Neural progenitor cell (in vitro differentiated cells): Measurements from ENCODE around the gene MSI2. TPM values are rescaled to one million over a fixed set of nuclear protein-coding genes. Genes with fewer than 3 reads are reported as not detected.

ENCODE experiments used
- DNase-seq: peaks from one replicate; pipeline ENCODE4 v3.0.0-alpha.2; 2016; ENCODE audit warnings: low spot score
- H2AFZ ChIP-seq: fragments of 200-600 bp; sonication (generic); replicated peaks from 2 replicates; pipeline ENCODE4 v1.6.1; 2016; ENCODE audit warnings: antibody characterized with exemption
- H3F3A ChIP-seq: fragments of 200-600 bp; sonication (generic); 2 replicates; pipeline ENCODE4 v1.6.1; 2016; ENCODE audit warnings: antibody characterized with exemption, low read depth
- H3K27ac ChIP-seq: fragments of 200-600 bp; sonication (generic); 2 replicates; pipeline ENCODE4 v1.5.1; 2016; ENCODE audit warnings: mild to moderate bottlenecking
- H3K27me3 ChIP-seq: fragments of 200-600 bp; sonication (generic); 2 replicates; pipeline ENCODE4 v1.6.1; 2016; ENCODE audit warnings: mild to moderate bottlenecking, moderate library complexity
- H3K36me3 ChIP-seq: fragments of 200-600 bp; sonication (generic); 2 replicates; pipeline ENCODE4 v1.5.1; 2016
- H3K4me1 ChIP-seq: fragments of 200-600 bp; sonication (generic); 2 replicates; pipeline ENCODE4 v1.6.1; 2016; ENCODE audit warnings: mixed run types
- H3K4me2 ChIP-seq: fragments of 200-600 bp; sonication (generic); 2 replicates; pipeline ENCODE4 v1.6.1; 2016
- H3K4me3 ChIP-seq: fragments of 200-600 bp; sonication (generic); 2 replicates; pipeline ENCODE4 v1.5.1; 2016
- H3K79me2 ChIP-seq: fragments of 200-600 bp; sonication (generic); 2 replicates; pipeline ENCODE4 v1.6.1; 2016; ENCODE audit warnings: low read depth
- H3K9ac ChIP-seq: fragments of 200-600 bp; sonication (generic); 2 replicates; pipeline ENCODE4 v1.6.1; 2016
- H3K9me3 ChIP-seq: fragments of 200-600 bp; sonication (generic); 2 replicates; pipeline ENCODE4 v1.5.1; 2016; ENCODE audit warnings: low read depth
- H4K20me1 ChIP-seq: fragments of 200-600 bp; sonication (generic); 2 replicates; pipeline ENCODE4 v1.6.1; 2016; ENCODE audit warnings: low read depth
- H3K27ac Mint-ChIP-seq: 3 replicates; pipeline ENCODE4 v1.8.0; 2021; ENCODE audit warnings: mixed read lengths
- H3K27me3 Mint-ChIP-seq: 2 replicates; pipeline ENCODE4 v1.8.0; 2022; ENCODE audit warnings: low read depth, mild to moderate bottlenecking, inconsistent platforms, moderate library complexity, mixed read lengths; ENCODE audit not compliant: insufficient read depth
- H3K36me3 Mint-ChIP-seq: 3 replicates; pipeline ENCODE4 v1.8.0; 2021; ENCODE audit warnings: mixed read lengths
- H3K4me1 Mint-ChIP-seq: 3 replicates; pipeline ENCODE4 v1.8.0; 2021; ENCODE audit warnings: mixed read lengths
- H3K4me3 Mint-ChIP-seq: 3 replicates; pipeline ENCODE4 v1.8.0; 2021; ENCODE audit warnings: mild to moderate bottlenecking, moderate library complexity, mixed read lengths
- H3K9me3 Mint-ChIP-seq: 3 replicates; pipeline ENCODE4 v1.8.0; 2020; ENCODE audit warnings: mixed read lengths
- EZH2 ChIP-seq: fragments of 200-600 bp; sonication (generic); IDR thresholded peaks from 2 replicates; pipeline ENCODE4 v1.6.1; 2017; ENCODE audit warnings: antibody characterized with exemption, mild to moderate bottlenecking, moderate library complexity
- EZH2phosphoT487 ChIP-seq: fragments of 200-600 bp; sonication (generic); IDR thresholded peaks from 2 replicates; pipeline ENCODE4 v1.6.1; 2017; ENCODE audit warnings: antibody characterized with exemption
- total RNA-seq: library from RNA; depleted of rRNA; stranded (reverse); fragments of >200 nt; gene quantifications from 2 replicates; pipeline ENCODE4 v1.2.3, GENCODE V29; 2015; ENCODE audit warnings: low replicate concordance
- TF ChIP-seq, protein P1 (sequence below): fragments of 200-600 bp; sonication (generic); IDR thresholded peaks from 2 replicates; pipeline ENCODE4 v1.5.1; 2017; ENCODE audit warnings: antibody characterized with exemption, mild to moderate bottlenecking

The MSI2 gene
- total RNA-seq, 1 donor from 2014 or later, result 96.9 TPM

DNA sequence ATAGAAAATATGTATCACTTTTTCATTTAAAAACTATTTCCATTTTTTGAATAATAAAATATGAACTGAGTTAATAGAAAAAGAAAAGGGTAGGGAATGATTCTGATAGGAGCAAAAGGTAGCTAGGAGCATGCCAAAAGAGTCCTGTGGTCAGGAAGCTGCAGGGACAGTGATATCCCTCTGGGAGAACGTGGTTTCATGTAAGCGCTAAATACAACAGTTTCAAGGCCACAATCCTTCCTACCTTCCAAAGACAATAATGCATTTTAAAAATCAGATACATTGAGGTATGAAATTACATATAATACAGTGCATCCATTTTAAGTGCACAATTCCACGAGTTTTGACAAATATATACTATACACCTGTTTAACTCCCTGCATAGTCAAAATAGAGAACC lies 432.9 kb downstream of the MSI2 start:
- Histone ChIP-seq H3F3A (peaks cover 9% of the 10 kb centered on the region), H4K20me1 (no peaks in the 10 kb centered on the region), H3K9me3 (no peaks in the 10 kb centered on the region), H3K4me1 (no peaks in the 10 kb centered on the region), H3K27me3 (no peaks in the 10 kb centered on the region), H3K27ac (no peak overlapping the region), H3K36me3 (peaks cover 3% of the 10 kb centered on the region), H2AFZ (no peak overlapping the region), H3K9ac (no peak overlapping the region), H3K4me2 (no peak overlapping the region), H3K4me3 (no peak overlapping the region), H3K79me2 (no peaks in the 10 kb centered on the region)
- no peaks in the 10 kb centered on the region for H3K27me3 Mint-ChIP-seq
- H3K4me3 Mint-ChIP-seq, result no peak overlapping the region
- H3K36me3 Mint-ChIP-seq, result peaks cover 7% of the 10 kb centered on the region
- peaks cover 14% of the 10 kb centered on the region for H3K9me3 Mint-ChIP-seq
- no peaks in the 10 kb centered on the region for H3K4me1 Mint-ChIP-seq
- TF ChIP-seq, protein P1, sequence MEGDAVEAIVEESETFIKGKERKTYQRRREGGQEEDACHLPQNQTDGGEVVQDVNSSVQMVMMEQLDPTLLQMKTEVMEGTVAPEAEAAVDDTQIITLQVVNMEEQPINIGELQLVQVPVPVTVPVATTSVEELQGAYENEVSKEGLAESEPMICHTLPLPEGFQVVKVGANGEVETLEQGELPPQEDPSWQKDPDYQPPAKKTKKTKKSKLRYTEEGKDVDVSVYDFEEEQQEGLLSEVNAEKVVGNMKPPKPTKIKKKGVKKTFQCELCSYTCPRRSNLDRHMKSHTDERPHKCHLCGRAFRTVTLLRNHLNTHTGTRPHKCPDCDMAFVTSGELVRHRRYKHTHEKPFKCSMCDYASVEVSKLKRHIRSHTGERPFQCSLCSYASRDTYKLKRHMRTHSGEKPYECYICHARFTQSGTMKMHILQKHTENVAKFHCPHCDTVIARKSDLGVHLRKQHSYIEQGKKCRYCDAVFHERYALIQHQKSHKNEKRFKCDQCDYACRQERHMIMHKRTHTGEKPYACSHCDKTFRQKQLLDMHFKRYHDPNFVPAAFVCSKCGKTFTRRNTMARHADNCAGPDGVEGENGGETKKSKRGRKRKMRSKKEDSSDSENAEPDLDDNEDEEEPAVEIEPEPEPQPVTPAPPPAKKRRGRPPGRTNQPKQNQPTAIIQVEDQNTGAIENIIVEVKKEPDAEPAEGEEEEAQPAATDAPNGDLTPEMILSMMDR, result no peak
- no peak for TF ChIP-seq EZH2phosphoT487
- TF ChIP-seq EZH2, result no peak
- no peak for DNase-seq
- H3K27ac Mint-ChIP-seq, result no peak overlapping the region

DNA sequence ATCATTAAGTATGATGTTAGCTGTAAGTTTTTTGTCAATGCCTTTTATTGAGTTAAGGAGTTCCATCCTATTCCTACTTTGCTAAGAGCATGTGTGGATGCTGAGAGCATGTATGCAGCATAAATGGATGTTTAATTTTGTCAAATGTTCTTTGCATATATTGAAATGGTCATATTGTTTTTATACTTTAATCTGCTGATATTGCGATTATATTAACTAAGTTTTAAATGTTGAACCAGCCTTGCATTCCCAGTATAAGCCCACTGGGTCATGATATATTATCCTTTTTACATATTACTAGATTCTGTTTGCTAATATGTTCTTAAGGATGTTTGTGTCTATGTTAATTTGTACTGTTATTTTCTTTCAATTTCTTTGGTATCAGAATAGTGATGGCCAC lies 435.6 kb downstream of the MSI2 start:
- no peak overlapping the region for H3K27ac Mint-ChIP-seq
- Histone ChIP-seq H3K4me3 (no peak overlapping the region), H3K9me3 (no peaks in the 10 kb centered on the region), H3K4me1 (no peaks in the 10 kb centered on the region), H2AFZ (no peak overlapping the region), H3K36me3 (peaks cover 3% of the 10 kb centered on the region), H3F3A (peaks cover 9% of the 10 kb centered on the region), H3K27me3 (no peaks in the 10 kb centered on the region), H4K20me1 (no peaks in the 10 kb centered on the region), H3K27ac (no peak overlapping the region), H3K79me2 (no peaks in the 10 kb centered on the region), H3K4me2 (no peak overlapping the region), H3K9ac (no peak overlapping the region)
- H3K4me1 Mint-ChIP-seq, result no peaks in the 10 kb centered on the region
- no peak overlapping the region for H3K4me3 Mint-ChIP-seq
- H3K27me3 Mint-ChIP-seq, result peaks cover 2% of the 10 kb centered on the region
- TF ChIP-seq EZH2phosphoT487, result no peak
- TF ChIP-seq, protein P1, result no peak
- TF ChIP-seq EZH2, result no peak
- DNase-seq, result no peak
- peaks cover 17% of the 10 kb centered on the region for H3K9me3 Mint-ChIP-seq
- peaks cover 1% of the 10 kb centered on the region for H3K36me3 Mint-ChIP-seq

DNA sequence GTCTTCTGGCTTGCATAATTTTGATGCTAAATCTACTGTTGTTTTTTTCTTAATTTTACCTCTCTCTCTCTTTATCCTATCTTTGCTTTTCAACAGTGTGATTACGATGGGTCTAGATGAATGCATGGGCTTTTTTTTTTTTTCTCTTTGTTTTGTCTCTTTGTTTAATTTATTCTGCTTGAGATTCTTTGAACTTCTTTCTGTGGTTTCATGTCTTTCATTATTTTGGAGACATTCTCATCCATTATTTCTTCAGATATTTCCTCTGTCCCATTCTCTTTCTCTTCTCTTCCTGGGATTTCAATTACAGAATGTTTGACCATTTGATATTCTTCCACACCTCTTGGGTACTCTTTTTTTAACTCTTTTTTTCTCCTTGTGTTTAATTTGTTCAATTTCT lies 436.4 kb downstream of the MSI2 start:
- H3K27ac Mint-ChIP-seq, result no peak overlapping the region
- H3K36me3 Mint-ChIP-seq, result peaks cover 1% of the 10 kb centered on the region
- Histone ChIP-seq H4K20me1 (no peaks in the 10 kb centered on the region), H3K36me3 (no peaks in the 10 kb centered on the region), H3K27me3 (no peaks in the 10 kb centered on the region), H3K27ac (no peak overlapping the region), H2AFZ (no peak overlapping the region), H3K9me3 (no peaks in the 10 kb centered on the region), H3K4me1 (no peaks in the 10 kb centered on the region), H3K9ac (no peak overlapping the region), H3K79me2 (no peaks in the 10 kb centered on the region), H3K4me3 (no peak overlapping the region), H3F3A (peaks cover 9% of the 10 kb centered on the region), H3K4me2 (no peak overlapping the region)
- H3K4me3 Mint-ChIP-seq, result no peak overlapping the region
- H3K4me1 Mint-ChIP-seq, result no peaks in the 10 kb centered on the region
- TF ChIP-seq, protein P1, result no peak
- no peak for TF ChIP-seq EZH2phosphoT487
- no peak for TF ChIP-seq EZH2
- no peak for DNase-seq
- H3K27me3 Mint-ChIP-seq, result peaks cover 2% of the 10 kb centered on the region
- H3K9me3 Mint-ChIP-seq, result peaks cover 17% of the 10 kb centered on the region
